K562 (cell line): ENCODE results near the gene GLT6D1. TPM values are rescaled to one million over a fixed set of nuclear protein-coding genes. Genes with fewer than 3 reads are reported as not detected.

Experiments used
- ATAC-seq: fragments of 200-7000 bp; cut with Tn5 transposase; 3 replicates; pipeline ENCODE4 v1.9.1; 2020; ENCODE audit warnings: moderate library complexity
- BruUV-seq: library from RNA; stranded (reverse); fragments of 400-500 nt; replicated peaks from 2 replicates; lab custom pipeline; 2021; lab: Mats Ljungman, UMichigan
- CTCF ChIA-PET: fragments of 300-600 bp; formaldehyde crosslinking; extraction: SDS; loops from one replicate; lab custom pipeline; 2021; ENCODE audit warnings: low intra/inter-chr PET ratio; lab: Yijun Ruan, JAX
- POLR2A ChIA-PET: fragments of 300-600, 350-650 bp; sonication (Branson Sonifier 250); formaldehyde crosslinking; extraction: SDS; loops from one replicate; lab custom pipeline; 2021; ENCODE audit warnings: antibody characterized with exemption, inconsistent platforms; lab: Yijun Ruan, JAX
- DNase-seq, 4 experiments: peaks; one replicate each; pipeline versions ENCODE4 v3.0.0 to v3.0.0-alpha.2; 2011 to 2018; ENCODE audit warnings: low spot score in 3 of 4, mixed read lengths in 3 of 4; ENCODE audit errors: extremely low read depth in 1 of 4
- FAIRE-seq: peaks from 2 replicates; lab custom pipeline; 2011; peaks lifted over from hg19 to GRCh38; lab: Jason Lieb, UNC
- H2AFZ ChIP-seq: 2 replicates; pipeline ENCODE4 v1.6.0; 2011; ENCODE audit warnings: low read depth, low read length, control low read depth, inconsistent platforms
- H3K27ac ChIP-seq: fragments of 200-600 bp; 3 replicates; pipeline ENCODE4 v1.8.0; 2011; ENCODE audit warnings: low read depth, mild to moderate bottlenecking, control low read depth, inconsistent platforms, low read length, moderate library complexity, mixed read lengths; ENCODE audit errors: extremely low read depth
- H3K27me3 ChIP-seq, 2 experiments: fragments of 300-600 bp in 1 of 2; 2 replicates in 1 of 2; 3 replicates in 1 of 2; pipeline versions ENCODE4 v1.6.0 to v1.8.0; 2011; ENCODE audit warnings: inconsistent platforms in 2 of 2, low read length in 2 of 2, mild to moderate bottlenecking in 1 of 2, mixed read lengths in 1 of 2, moderate library complexity in 1 of 2; ENCODE audit not compliant: control insufficient read depth in 2 of 2, insufficient read depth in 2 of 2
- H3K36me3 ChIP-seq: fragments of 300-600 bp; 3 replicates; pipeline ENCODE4 v1.8.0; 2011; ENCODE audit warnings: mild to moderate bottlenecking, low read length, inconsistent platforms; ENCODE audit not compliant: control insufficient read depth, insufficient read depth
- H3K4me1 ChIP-seq, 2 experiments: fragments of 200-600 bp in 1 of 2; replicated peaks in 1 of 2; 2 replicates in 1 of 2; 3 replicates in 1 of 2; pipeline versions ENCODE4 v1.5.1 to v1.8.0; 2011; ENCODE audit warnings: inconsistent platforms in 2 of 2, low read length in 2 of 2, mild to moderate bottlenecking in 1 of 2, mixed read lengths in 1 of 2, moderate library complexity in 1 of 2; ENCODE audit not compliant: control insufficient read depth in 2 of 2, insufficient read depth in 2 of 2
- H3K4me2 ChIP-seq: 2 replicates; pipeline ENCODE4 v1.6.1; 2011; ENCODE audit warnings: low read length, control low read depth, inconsistent platforms, mixed read lengths; ENCODE audit not compliant: insufficient read depth
- H3K4me3 ChIP-seq: fragments of 200-600 bp; sonication (generic), shearing (Covaris generic); 2 replicates; pipeline ENCODE4 v1.5.1; 2016; ENCODE audit warnings: control low read depth, inconsistent platforms
- H3K79me2 ChIP-seq: fragments of 200-600 bp; 3 replicates; pipeline ENCODE4 v1.8.0; 2011; ENCODE audit warnings: low read length, inconsistent platforms; ENCODE audit not compliant: control insufficient read depth, insufficient read depth
- H3K9ac ChIP-seq, 2 experiments: 2 replicates each; pipeline versions ENCODE4 v1.6.0 to v1.6.1; 2011; ENCODE audit warnings: low read depth in 2 of 2, low read length in 2 of 2, control low read depth in 1 of 2, inconsistent platforms in 1 of 2, mild to moderate bottlenecking in 1 of 2, mixed read lengths in 1 of 2; ENCODE audit not compliant: insufficient read depth in 1 of 2
- H3K9me1 ChIP-seq: one replicate; pipeline ENCODE4 v1.6.0; 2011; ENCODE audit warnings: inconsistent platforms, mild to moderate bottlenecking, low read length, moderate library complexity; ENCODE audit not compliant: control insufficient read depth, insufficient read depth
- H3K9me3 ChIP-seq: replicated peaks from 2 replicates; pipeline ENCODE4 v1.5.1; 2011; ENCODE audit warnings: low read depth, low read length, inconsistent platforms; ENCODE audit not compliant: control insufficient read depth, insufficient read depth
- H4K20me1 ChIP-seq: replicated peaks from 2 replicates; pipeline ENCODE4 v1.6.1; 2011; ENCODE audit warnings: low read length, inconsistent platforms, mixed read lengths; ENCODE audit not compliant: control insufficient read depth, insufficient read depth
- CBX5 ChIP-seq: IDR thresholded peaks from 2 replicates; pipeline ENCODE4 v1.6.1; 2014; ENCODE audit warnings: low read depth, borderline replicate concordance
- HNRNPK ChIP-seq: fragments of 200-400 bp; formaldehyde crosslinking; IDR thresholded peaks from one replicate; pipeline ENCODE4 v1.6.1; 2018; ENCODE audit warnings: mild to moderate bottlenecking, low read depth, low read length; ENCODE audit not compliant: poor library complexity, severe bottlenecking
- MCM2 ChIP-seq: fragments of 450-650 bp; IDR thresholded peaks from 2 replicates; pipeline ENCODE4 v1.6.1; 2017; ENCODE audit warnings: low read depth, mild to moderate bottlenecking
- RUNX1 ChIP-seq: sonication (generic); IDR thresholded peaks from 2 replicates; pipeline ENCODE4 v1.6.1; 2016; ENCODE audit warnings: antibody characterized with exemption, low read depth
- SAP30 ChIP-seq: fragments of 200-600 bp; sonication (generic); IDR thresholded peaks from 2 replicates; pipeline ENCODE4 v1.6.1; 2012; ENCODE audit warnings: borderline replicate concordance, low read depth, mild to moderate bottlenecking, moderate library complexity, low read length, control low read depth, inconsistent platforms; ENCODE audit not compliant: insufficient read depth, poor library complexity, severe bottlenecking
- SIN3B ChIP-seq: fragments of 450-650 bp; IDR thresholded peaks from 2 replicates; pipeline ENCODE4 v1.6.1; 2017; ENCODE audit warnings: low read depth, mild to moderate bottlenecking, moderate library complexity
- SMAD2 ChIP-seq: fragments of 150-350 bp; IDR thresholded peaks from 2 replicates; pipeline ENCODE4 v1.6.1; 2014; ENCODE audit warnings: low read depth, mild to moderate bottlenecking, low read length
- ZBTB17 ChIP-seq: fragments of 450-650 bp; formaldehyde crosslinking; IDR thresholded peaks from 2 replicates; pipeline ENCODE4 v1.4.0; 2020; ENCODE audit warnings: mild to moderate bottlenecking
- ZNF140 ChIP-seq: fragments of 250-450 bp; sonication (Bioruptor Pico); IDR thresholded peaks from 2 replicates; pipeline ENCODE4 v1.8.0; 2021; ENCODE audit warnings: moderate library complexity, mild to moderate bottlenecking, inconsistent platforms
- ZNF282 ChIP-seq: sonication (generic); formaldehyde crosslinking; IDR thresholded peaks from 2 replicates; pipeline ENCODE4 v1.8.1; 2023; ENCODE audit warnings: missing genetic modification reagents
- WGBS: fragments of 100-300 bp; shearing (Covaris generic); methylation state at CpG from one replicate; pipeline ENCODE4 v1.1.6; 2016; ENCODE audit warnings: low coverage, mixed read lengths; ENCODE audit not compliant: insufficient coverage; ENCODE audit errors: missing lambda C conversion rate; 5-methylcytosine and 5-hydroxymethylcytosine counted together
- in situ Hi-C: fragments of 300-500 bp; cut with MboI; formaldehyde crosslinking; loops from 4 replicates; pipeline ENCODE4 v1.15.0; 2018; ENCODE audit warnings: inconsistent platforms, mixed read lengths
- intact Hi-C: fragments of 100-400 bp; cut with micrococcal nuclease; formaldehyde crosslinking; loops from 2 replicates; pipeline ENCODE4 v1.14.2; 2022
- polyA plus RNA-seq, 8 experiments: library from polyadenylated mRNA; depleted of rRNA in 4 of 8; stranded (reverse) in 5 of 8; unstranded in 3 of 8; fragments of >200 nt; fragmentation: Nextera tagmentation in 2 of 8; fragmentation: Illumina TruSeq in 1 of 8; extraction: Ambion mirVana in 2 of 8; extraction: Trizol in 1 of 8; gene quantifications; 2 replicates each; pipeline versions ENCODE4 v1.2.1 to v1.2.3, GENCODE V29; 2011 to 2014; ENCODE audit warnings: inconsistent platforms in 1 of 8, missing spikeins in 1 of 8
- total RNA-seq, 7 experiments: library from RNA; depleted of rRNA in 6 of 7; stranded (reverse); fragments of >200 nt in 6 of 7; fragmentation: Illumina TruSeq in 2 of 7; extraction: Trizol in 2 of 7; gene quantifications; 2 replicates each; pipeline versions ENCODE4 v1.2.1 to v1.2.3, GENCODE V29; 2011 to 2021; ENCODE audit warnings: low replicate concordance in 1 of 7
- TF ChIP-seq, protein P1 (sequence below), 2 experiments: fragments of 200-800 bp in 1 of 2; sonication (Bioruptor generic) in 1 of 2; sonication (generic) in 1 of 2; formaldehyde crosslinking in 1 of 2; IDR thresholded peaks in 1 of 2; conservative IDR thresholded peaks in 1 of 2; 2 replicates each; pipeline versions ENCODE4 v1.5.0 to v1.6.1; 2016 to 2020; ENCODE audit warnings: missing compliant biosample characterization in 1 of 2, missing genetic modification characterization in 1 of 2, missing genetic modification reagents in 1 of 2
- TF ChIP-seq, protein P2 (sequence below), 3 experiments: IDR thresholded peaks in 2 of 3; conservative IDR thresholded peaks in 1 of 3; 2 replicates each; pipeline ENCODE4 v1.5.1; 2011 to 2012; ENCODE audit warnings: low read length in 3 of 3, mild to moderate bottlenecking in 3 of 3, control low read depth in 2 of 3, improper control_type of control experiment in 1 of 3, inconsistent platforms in 1 of 3, low read depth in 1 of 3, mixed read lengths in 1 of 3, moderate library complexity in 1 of 3; ENCODE audit not compliant: insufficient read depth in 2 of 3
- TF ChIP-seq, protein P3 (sequence below): fragments of 450-650 bp; formaldehyde crosslinking; IDR thresholded peaks from 2 replicates; pipeline ENCODE4 v1.4.0; 2022; ENCODE audit warnings: missing genetic modification characterization
- TF ChIP-seq, protein P4 (sequence below): fragments of 450-650 bp; formaldehyde crosslinking; IDR thresholded peaks from 2 replicates; pipeline ENCODE4 v1.4.0; 2020; ENCODE audit warnings: mild to moderate bottlenecking, moderate library complexity

The GLT6D1 gene
- total and polyA plus RNA-seq, 9 of the 15 experiments (the other 6 are each of a cell fraction or from before 2014, with no cell fraction given) = not detected

DNA sequence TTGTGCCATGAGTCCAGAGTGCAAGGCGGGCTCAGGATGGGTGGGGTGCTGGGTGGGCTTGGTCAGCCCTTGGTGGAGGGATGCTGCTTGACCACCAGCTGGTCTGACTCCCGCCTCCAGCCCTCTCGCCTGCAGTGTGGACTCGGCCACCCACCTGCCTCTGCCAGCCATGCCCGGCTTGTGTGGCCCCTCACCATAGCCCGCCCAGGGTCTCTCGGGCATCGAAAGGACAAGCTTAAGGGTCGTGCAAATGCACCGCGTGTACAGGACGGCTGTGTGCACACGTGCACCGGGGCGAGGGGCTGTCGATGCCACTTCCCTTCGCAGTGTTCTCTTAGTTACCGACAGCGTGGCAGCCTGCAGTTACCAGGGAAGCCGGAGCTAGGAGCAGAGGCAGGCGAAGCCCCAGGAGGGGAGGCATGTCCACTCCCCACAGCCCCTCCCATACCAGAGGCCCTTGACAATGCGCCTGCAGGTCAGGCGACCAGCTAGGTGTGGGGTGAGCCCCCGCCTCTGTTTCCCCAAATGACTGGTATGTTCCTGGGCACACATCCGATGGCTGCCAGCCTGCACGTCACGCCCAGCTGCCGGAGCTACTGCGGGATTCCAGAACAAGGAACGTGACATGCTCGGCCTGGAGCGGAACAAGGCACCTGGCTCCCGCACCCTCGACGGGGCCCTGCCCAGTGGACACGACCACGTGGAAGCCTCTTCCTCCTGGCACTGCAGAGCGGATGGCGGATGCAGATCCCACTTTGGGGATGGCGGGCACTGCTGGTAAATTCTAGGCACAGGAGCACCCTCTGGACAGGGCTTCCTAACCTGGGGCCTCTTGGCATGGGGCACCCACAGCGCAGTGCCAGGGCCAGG lies 31.6 kb upstream of the GLT6D1 start:
- DNase-seq = no peak
- Histone ChIP-seq H3K36me3 (no peaks in the 10 kb centered on the region), H2AFZ (no peak overlapping the region), H3K4me3 (no peak overlapping the region), H3K27ac (no peak overlapping the region), H4K20me1 (no peaks in the 10 kb centered on the region), H3K9ac (no peak overlapping the region), H3K4me1 (peaks cover 0 to 9% of the 10 kb centered on the region in 2 experiments; a peak in 1 of 5 replicates), H3K79me2 (no peaks in the 10 kb centered on the region), H3K27me3 (peaks cover 13 to 45% of the 10 kb centered on the region in 2 experiments; a peak in 4 of 5 replicates), H3K9me1 (no peaks in the 10 kb centered on the region), H3K9me3 (no peaks in the 10 kb centered on the region), H3K4me2 (no peak overlapping the region)
- TF ChIP-seq SAP30 (no peak), SIN3B (no peak), ZNF140 (no peak), HNRNPK (no peak), CBX5 (no peak), SMAD2 (no peak), ZBTB17 (no peak), RUNX1 (no peak), ZNF282 (CRISPR knock-in tag) (no peak), MCM2 (no peak)
- TF ChIP-seq, protein P1, sequence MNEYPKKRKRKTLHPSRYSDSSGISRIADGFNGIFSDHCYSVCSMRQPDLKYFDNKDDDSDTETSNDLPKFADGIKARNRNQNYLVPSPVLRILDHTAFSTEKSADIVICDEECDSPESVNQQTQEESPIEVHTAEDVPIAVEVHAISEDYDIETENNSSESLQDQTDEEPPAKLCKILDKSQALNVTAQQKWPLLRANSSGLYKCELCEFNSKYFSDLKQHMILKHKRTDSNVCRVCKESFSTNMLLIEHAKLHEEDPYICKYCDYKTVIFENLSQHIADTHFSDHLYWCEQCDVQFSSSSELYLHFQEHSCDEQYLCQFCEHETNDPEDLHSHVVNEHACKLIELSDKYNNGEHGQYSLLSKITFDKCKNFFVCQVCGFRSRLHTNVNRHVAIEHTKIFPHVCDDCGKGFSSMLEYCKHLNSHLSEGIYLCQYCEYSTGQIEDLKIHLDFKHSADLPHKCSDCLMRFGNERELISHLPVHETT (CRISPR knock-in tag; conservative IDR thresholded peaks at IDR 0.05 in 1 of 2, IDR thresholded peaks at IDR 0.05 in 1 of 2) = no peak
- TF ChIP-seq, protein P2, sequence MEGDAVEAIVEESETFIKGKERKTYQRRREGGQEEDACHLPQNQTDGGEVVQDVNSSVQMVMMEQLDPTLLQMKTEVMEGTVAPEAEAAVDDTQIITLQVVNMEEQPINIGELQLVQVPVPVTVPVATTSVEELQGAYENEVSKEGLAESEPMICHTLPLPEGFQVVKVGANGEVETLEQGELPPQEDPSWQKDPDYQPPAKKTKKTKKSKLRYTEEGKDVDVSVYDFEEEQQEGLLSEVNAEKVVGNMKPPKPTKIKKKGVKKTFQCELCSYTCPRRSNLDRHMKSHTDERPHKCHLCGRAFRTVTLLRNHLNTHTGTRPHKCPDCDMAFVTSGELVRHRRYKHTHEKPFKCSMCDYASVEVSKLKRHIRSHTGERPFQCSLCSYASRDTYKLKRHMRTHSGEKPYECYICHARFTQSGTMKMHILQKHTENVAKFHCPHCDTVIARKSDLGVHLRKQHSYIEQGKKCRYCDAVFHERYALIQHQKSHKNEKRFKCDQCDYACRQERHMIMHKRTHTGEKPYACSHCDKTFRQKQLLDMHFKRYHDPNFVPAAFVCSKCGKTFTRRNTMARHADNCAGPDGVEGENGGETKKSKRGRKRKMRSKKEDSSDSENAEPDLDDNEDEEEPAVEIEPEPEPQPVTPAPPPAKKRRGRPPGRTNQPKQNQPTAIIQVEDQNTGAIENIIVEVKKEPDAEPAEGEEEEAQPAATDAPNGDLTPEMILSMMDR (IDR thresholded peaks at IDR 0.05 in 2 of 3, conservative IDR thresholded peaks at IDR 0.05 in 1 of 3; ENCODE audit: insufficient read depth in 2 of 3, low read depth in 1 of 3, low read length in 3 of 3) = no peak
- TF ChIP-seq, protein P3, sequence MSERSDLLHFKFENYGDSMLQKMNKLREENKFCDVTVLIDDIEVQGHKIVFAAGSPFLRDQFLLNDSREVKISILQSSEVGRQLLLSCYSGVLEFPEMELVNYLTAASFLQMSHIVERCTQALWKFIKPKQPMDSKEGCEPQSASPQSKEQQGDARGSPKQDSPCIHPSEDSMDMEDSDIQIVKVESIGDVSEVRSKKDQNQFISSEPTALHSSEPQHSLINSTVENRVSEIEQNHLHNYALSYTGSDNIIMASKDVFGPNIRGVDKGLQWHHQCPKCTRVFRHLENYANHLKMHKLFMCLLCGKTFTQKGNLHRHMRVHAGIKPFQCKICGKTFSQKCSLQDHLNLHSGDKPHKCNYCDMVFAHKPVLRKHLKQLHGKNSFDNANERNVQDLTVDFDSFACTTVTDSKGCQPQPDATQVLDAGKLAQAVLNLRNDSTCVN (CRISPR knock-in tag) = no peak
- TF ChIP-seq, protein P4, sequence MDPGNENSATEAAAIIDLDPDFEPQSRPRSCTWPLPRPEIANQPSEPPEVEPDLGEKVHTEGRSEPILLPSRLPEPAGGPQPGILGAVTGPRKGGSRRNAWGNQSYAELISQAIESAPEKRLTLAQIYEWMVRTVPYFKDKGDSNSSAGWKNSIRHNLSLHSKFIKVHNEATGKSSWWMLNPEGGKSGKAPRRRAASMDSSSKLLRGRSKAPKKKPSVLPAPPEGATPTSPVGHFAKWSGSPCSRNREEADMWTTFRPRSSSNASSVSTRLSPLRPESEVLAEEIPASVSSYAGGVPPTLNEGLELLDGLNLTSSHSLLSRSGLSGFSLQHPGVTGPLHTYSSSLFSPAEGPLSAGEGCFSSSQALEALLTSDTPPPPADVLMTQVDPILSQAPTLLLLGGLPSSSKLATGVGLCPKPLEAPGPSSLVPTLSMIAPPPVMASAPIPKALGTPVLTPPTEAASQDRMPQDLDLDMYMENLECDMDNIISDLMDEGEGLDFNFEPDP (CRISPR knock-in tag) = no peak
- no TSS peak for BruUV-seq
- CTCF ChIA-PET = no interaction called here
- WGBS = 8% methylated on average over 39 of the region's 41 CpGs
- intact Hi-C loops = no loop called here
- POLR2A ChIA-PET = interaction anchor here (0.6 to 1.1 kb wide), 4 partner anchors 13 to 1288 kb away, joined by 3 read pairs; no protein-coding TSS in a partner anchor
- in situ Hi-C loops = no loop called here
- no peak for FAIRE-seq
- no peak for ATAC-seq
